BLaER1 (cell line): Measurements from ENCODE around the gene TTC7B.

ENCODE experiments used
- H3K27ac ChIP-seq: shearing (Covaris generic); formaldehyde crosslinking; 2 replicates; pipeline ENCODE4 v1.8.1; 2022
- H3K27me3 ChIP-seq: shearing (Covaris generic); formaldehyde crosslinking; 2 replicates; pipeline ENCODE4 v1.8.1; 2022
- H3K36me3 ChIP-seq: shearing (Covaris generic); formaldehyde crosslinking; 2 replicates; pipeline ENCODE4 v1.8.1; 2022
- H3K4me1 ChIP-seq: shearing (Covaris generic); formaldehyde crosslinking; 2 replicates; pipeline ENCODE4 v1.8.1; 2022
- H3K4me2 ChIP-seq: shearing (Covaris generic); formaldehyde crosslinking; 2 replicates; pipeline ENCODE4 v1.8.1; 2022
- H3K4me3 ChIP-seq: shearing (Covaris generic); formaldehyde crosslinking; 2 replicates; pipeline ENCODE4 v1.8.1; 2022
- H3K9ac ChIP-seq: shearing (Covaris generic); formaldehyde crosslinking; 2 replicates; pipeline ENCODE4 v1.8.1; 2022
- H3K9me3 ChIP-seq: shearing (Covaris generic); formaldehyde crosslinking; 2 replicates; pipeline ENCODE4 v1.8.1; 2022
- H4K20me1 ChIP-seq: shearing (Covaris generic); formaldehyde crosslinking; 2 replicates; pipeline ENCODE4 v1.8.1; 2022
- Cebpa-rat ChIP-seq: shearing (Covaris generic); IDR thresholded peaks from 2 replicates; pipeline ENCODE4 v1.8.1; 2022

Gene TTC7B

DNA sequence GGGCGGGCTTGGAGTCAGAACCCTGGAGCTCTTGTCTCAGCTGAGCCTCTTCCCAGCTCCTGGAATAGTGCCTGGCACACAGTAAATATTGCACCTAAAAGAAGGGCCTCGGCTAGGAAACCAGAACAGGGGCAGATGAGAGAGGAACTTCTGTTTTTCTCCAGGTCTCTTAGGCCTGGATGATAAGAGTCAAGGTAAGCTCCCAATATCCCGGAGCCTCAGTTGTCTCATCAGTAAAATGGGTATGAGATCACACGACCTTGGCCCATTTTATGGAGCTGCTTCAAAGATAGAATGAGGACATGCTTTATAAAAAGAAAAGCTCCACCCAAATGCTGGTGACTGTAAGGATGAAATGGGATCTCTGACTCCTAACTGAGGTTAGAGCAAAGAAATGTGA lies 202.2 kb downstream of the TTC7B start:
- H3K9me3 ChIP-seq, result no peaks in the 10 kb centered on the region
- no peaks in the 10 kb centered on the region for H4K20me1 ChIP-seq
- H3K4me3 ChIP-seq, result no peak overlapping the region
- H3K9ac ChIP-seq, result no peak overlapping the region
- no peak overlapping the region for H3K27ac ChIP-seq
- no peaks in the 10 kb centered on the region for H3K27me3 ChIP-seq
- peaks cover 14% of the 10 kb centered on the region for H3K4me1 ChIP-seq
- peaks cover 17% of the 10 kb centered on the region for H3K36me3 ChIP-seq
- TF ChIP-seq Cebpa-rat, result no peak
- no peak overlapping the region for H3K4me2 ChIP-seq

- no peak for TF ChIP-seq Cebpa-rat
- Histone ChIP-seq H3K27me3 (no peaks in the 10 kb centered on the region), H3K4me1 (peaks cover 19% of the 10 kb centered on the region)
These were observed 202.8 kb downstream of the TTC7B start for GRCh38 chr14:90613453-90613852.

GRCh38 chr14:90612801-90613200 lies 203.4 kb downstream of the TTC7B start:
- Histone ChIP-seq H3K27me3 (no peaks in the 10 kb centered on the region), H4K20me1 (no peaks in the 10 kb centered on the region), H3K4me1 (peaks cover 23% of the 10 kb centered on the region), H3K9ac (no peak overlapping the region), H3K27ac (no peak overlapping the region), H3K36me3 (peaks cover 13% of the 10 kb centered on the region), H3K9me3 (no peaks in the 10 kb centered on the region), H3K4me3 (no peak overlapping the region), H3K4me2 (no peak overlapping the region)
- no peak for TF ChIP-seq Cebpa-rat

More at GRCh38 chr14:90613453-90613852, 202.8 kb downstream of the TTC7B start:
- H3K9me3 ChIP-seq, result no peaks in the 10 kb centered on the region
- no peak overlapping the region for H3K27ac ChIP-seq
- no peak overlapping the region for H3K9ac ChIP-seq
- no peaks in the 10 kb centered on the region for H4K20me1 ChIP-seq
- H3K4me3 ChIP-seq, result no peak overlapping the region
- H3K36me3 ChIP-seq, result peaks cover 17% of the 10 kb centered on the region
- H3K4me2 ChIP-seq, result no peak overlapping the region

GRCh38 chr14:90611936-90612335 lies 204.3 kb downstream of the TTC7B start:
- H3K4me1 ChIP-seq, result peaks cover 23% of the 10 kb centered on the region

DNA sequence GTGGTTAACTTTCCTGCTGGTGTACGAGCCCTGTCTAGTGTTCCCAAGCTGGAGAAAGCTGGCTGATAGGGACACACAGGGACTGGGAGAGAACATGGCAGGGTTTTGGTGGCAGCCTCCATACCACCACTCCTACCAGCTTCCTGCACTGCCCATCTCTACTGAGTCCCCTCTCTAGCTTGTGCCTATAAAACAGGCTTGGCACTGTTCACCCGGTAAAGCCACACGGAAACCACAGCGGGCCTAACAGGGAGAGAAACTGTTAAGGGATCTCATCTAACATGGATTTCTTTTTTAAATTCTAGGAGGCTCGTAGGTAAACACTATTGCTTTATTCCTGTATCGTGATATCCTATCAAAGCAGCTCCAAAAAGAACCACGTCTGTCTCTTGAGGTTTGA lies 204.7 kb downstream of the TTC7B start:
- Histone ChIP-seq H3K27me3 (no peaks in the 10 kb centered on the region), H3K27ac (no peak overlapping the region), H3K9ac (no peak overlapping the region), H3K36me3 (0 out of 2 replicates have a peak, but pooled peaks cover 8% of the 10 kb centered on the region), H3K9me3 (no peaks in the 10 kb centered on the region), H3K4me2 (peak overlapping the region; percentile 5; the same call in 1 of the 2 replicates), H4K20me1 (no peaks in the 10 kb centered on the region), H3K4me1 (peaks cover 23% of the 10 kb centered on the region), H3K4me3 (no peak overlapping the region)
- no peak for TF ChIP-seq Cebpa-rat

More at GRCh38 chr14:90611936-90612335, 204.3 kb downstream of the TTC7B start:
- H3K27me3 ChIP-seq, result no peaks in the 10 kb centered on the region
- no peak overlapping the region for H3K9ac ChIP-seq
- H3K4me3 ChIP-seq, result no peak overlapping the region
- H3K4me2 ChIP-seq, result peak overlapping the region; percentile 5; the same call in 1 of the 2 replicates
- no peaks in the 10 kb centered on the region for H3K9me3 ChIP-seq
- no peak overlapping the region for H3K27ac ChIP-seq
- no peak for TF ChIP-seq Cebpa-rat
- 0 out of 2 replicates have a peak, but pooled peaks cover 8% of the 10 kb centered on the region for H3K36me3 ChIP-seq
- H4K20me1 ChIP-seq, result no peaks in the 10 kb centered on the region

- peaks cover 29% of the 10 kb centered on the region for H3K4me1 ChIP-seq
- H4K20me1 ChIP-seq, result no peaks in the 10 kb centered on the region
- TF ChIP-seq Cebpa-rat, result no peak
- H3K9me3 ChIP-seq, result no peaks in the 10 kb centered on the region
- H3K36me3 ChIP-seq, result 0 out of 2 replicates have a peak, but pooled peaks cover 8% of the 10 kb centered on the region
- H3K27me3 ChIP-seq, result no peaks in the 10 kb centered on the region; the same call in 1 of the 2 replicates
- H3K4me2 ChIP-seq, result no peak overlapping the region
- no peak overlapping the region for H3K27ac ChIP-seq
- H3K4me3 ChIP-seq, result no peak overlapping the region
- H3K9ac ChIP-seq, result no peak overlapping the region
These were observed 205.7 kb downstream of the TTC7B start for GRCh38 chr14:90610346-90611040.

DNA sequence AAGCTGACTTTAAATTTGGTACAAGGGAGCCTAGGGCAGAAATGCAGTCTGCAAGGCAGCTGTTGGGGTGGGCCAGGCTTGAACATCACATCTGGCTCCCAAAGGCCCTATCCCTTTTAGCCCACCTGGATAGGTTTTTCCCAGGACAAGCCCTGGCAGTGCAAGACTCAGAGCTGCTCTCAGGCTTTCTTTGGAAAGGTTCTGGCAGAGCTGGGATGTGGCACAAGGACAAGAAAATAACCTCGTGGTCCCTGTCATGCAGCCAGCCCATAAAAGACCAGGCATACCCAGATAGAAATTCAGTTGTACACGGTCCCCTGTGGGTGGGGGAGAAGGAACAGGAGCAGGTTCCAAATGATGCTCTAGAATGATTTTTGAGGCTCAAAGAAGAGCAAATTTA lies 206.9 kb downstream of the TTC7B start:
- H3K9me3 ChIP-seq, result no peaks in the 10 kb centered on the region
- no peak overlapping the region for H3K4me2 ChIP-seq
- no peak overlapping the region for H3K27ac ChIP-seq
- no peaks in the 10 kb centered on the region; the same call in 1 of the 2 replicates for H3K27me3 ChIP-seq
- no peak overlapping the region for H3K4me3 ChIP-seq
- no peaks in the 10 kb centered on the region for H4K20me1 ChIP-seq
- H3K36me3 ChIP-seq, result 0 out of 2 replicates have a peak, but pooled peaks cover 8% of the 10 kb centered on the region
- H3K4me1 ChIP-seq, result peaks cover 39% of the 10 kb centered on the region
- H3K9ac ChIP-seq, result no peak overlapping the region
- no peak for TF ChIP-seq Cebpa-rat

- no peak overlapping the region for H3K9ac ChIP-seq
- H3K4me3 ChIP-seq, result no peak overlapping the region
- H3K4me2 ChIP-seq, result peak overlapping the region; percentile 11; the same call in 1 of the 2 replicates
- no peak overlapping the region for H3K27ac ChIP-seq
- peaks cover 39% of the 10 kb centered on the region for H3K4me1 ChIP-seq
- H4K20me1 ChIP-seq, result no peaks in the 10 kb centered on the region
- no peaks in the 10 kb centered on the region; the same call in 1 of the 2 replicates for H3K27me3 ChIP-seq
- H3K36me3 ChIP-seq, result 0 out of 2 replicates have a peak, but pooled peaks cover 5% of the 10 kb centered on the region
- no peaks in the 10 kb centered on the region for H3K9me3 ChIP-seq
- TF ChIP-seq Cebpa-rat, result no peak
These were observed 207.3 kb downstream of the TTC7B start for GRCh38 chr14:90608929-90609341.

DNA sequence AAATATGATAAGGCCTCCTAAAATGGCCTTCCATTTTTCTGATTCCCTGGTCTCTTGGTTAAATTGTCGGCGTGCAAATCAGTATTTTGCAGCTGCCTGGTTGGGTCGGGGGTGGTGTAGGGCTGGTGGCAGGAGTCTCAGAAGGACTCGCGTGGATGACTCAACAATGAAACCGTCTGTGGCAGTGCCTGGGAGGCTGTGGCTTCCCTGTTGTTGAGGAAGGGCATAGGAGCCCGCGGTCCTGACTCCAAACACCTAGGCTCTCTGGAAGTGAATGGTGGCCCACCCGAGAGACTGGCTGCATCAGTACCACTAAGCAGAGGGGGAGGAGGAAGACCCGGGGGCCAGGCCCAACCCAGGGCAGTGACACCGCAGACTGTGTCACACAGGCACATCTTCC lies 207.9 kb downstream of the TTC7B start:
- Histone ChIP-seq H3K9me3 (no peaks in the 10 kb centered on the region), H3K27me3 (no peaks in the 10 kb centered on the region; the same call in 1 of the 2 replicates), H3K4me2 (peak overlapping the region; percentile 11; the same call in 1 of the 2 replicates), H3K4me3 (no peak overlapping the region), H4K20me1 (no peaks in the 10 kb centered on the region), H3K27ac (no peak overlapping the region), H3K4me1 (peaks cover 39% of the 10 kb centered on the region), H3K9ac (no peak overlapping the region), H3K36me3 (no peaks in the 10 kb centered on the region)
- no peak for TF ChIP-seq Cebpa-rat

DNA sequence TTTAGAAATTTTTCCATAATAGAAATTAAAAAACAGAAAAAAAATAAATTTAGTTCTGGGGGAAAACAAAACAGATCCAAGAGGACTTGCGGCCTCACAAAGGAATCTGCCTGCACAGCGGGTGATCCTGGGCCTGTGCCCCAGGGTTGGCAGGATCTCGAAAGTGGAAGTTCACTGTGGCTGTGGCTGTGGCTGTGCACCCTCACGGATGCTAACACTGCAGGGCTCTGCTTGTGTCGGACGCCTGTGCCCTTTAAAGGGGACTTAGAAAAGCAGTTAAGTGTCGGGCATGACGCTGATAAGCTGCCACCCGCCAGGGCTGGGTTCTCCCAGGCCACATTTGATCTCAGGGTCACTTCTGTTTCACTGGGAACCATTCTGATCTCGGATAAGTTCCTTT lies 209.1 kb downstream of the TTC7B start:
- H3K27me3 ChIP-seq, result no peaks in the 10 kb centered on the region; the same call in 1 of the 2 replicates
- no peak for TF ChIP-seq Cebpa-rat
- no peaks in the 10 kb centered on the region for H4K20me1 ChIP-seq
- H3K9ac ChIP-seq, result no peak overlapping the region
- H3K4me1 ChIP-seq, result peaks cover 37% of the 10 kb centered on the region
- H3K9me3 ChIP-seq, result no peaks in the 10 kb centered on the region
- no peak overlapping the region for H3K4me3 ChIP-seq
- no peaks in the 10 kb centered on the region for H3K36me3 ChIP-seq
- H3K4me2 ChIP-seq, result no peak overlapping the region
- no peak overlapping the region for H3K27ac ChIP-seq
